Measurements from ENCODE around the gene GALK2.
A peak's percentile ranks its signal among the peaks of the same experiment; 100 is the strongest.

The GALK2 gene

GRCh38 chr15:49227602-49228001 lies 57.6 kb downstream of the GALK2 start:
- Histone ChIP-seq H2AK5ac (ENCODE audit: low read depth, low read length) (no peak overlapping the region), H3K9me3 (replicated peaks in 1 of 2; ENCODE audit: control insufficient read depth in 2 of 2, insufficient read depth in 1 of 2, low read depth in 1 of 2, low read length in 2 of 2) (peaks cover 3 to 7% of the 10 kb centered on the region in 2 donors), H4K91ac (ENCODE audit: low read depth, low read length, poor library complexity) (no peak overlapping the region), H4K8ac (ENCODE audit: low read depth, low read length) (no peak overlapping the region), H3K27me3 (ENCODE audit: control insufficient read depth in 3 of 3, insufficient read depth in 3 of 3, low read depth in 1 of 3, low read length in 3 of 3) (peaks cover 0 to 2% (median 0%) of the 10 kb centered on the region in 3 experiments), H3K18ac (ENCODE audit: low read length) (no peak overlapping the region), H3K4me3 (ENCODE audit: low read length in 2 of 2) (no peak overlapping the region), H2BK5ac (ENCODE audit: low read length) (no peak overlapping the region), H3K36me3 (replicated peaks in 1 of 2; ENCODE audit: control insufficient read depth in 2 of 2, insufficient read depth in 2 of 2, low read length in 2 of 2) (peaks cover 0 to 2% of the 10 kb centered on the region in 2 donors), H2AFZ (ENCODE audit: low read length) (no peak overlapping the region), H3K9ac (ENCODE audit: low read depth, low read length, poor library complexity) (no peak overlapping the region), H3K4ac (ENCODE audit: low read length) (no peak overlapping the region), H3K23ac (ENCODE audit: low read depth, low read length, poor library complexity) (no peak overlapping the region), H3K27ac (replicated peaks; ENCODE audit: low read length) (no peak overlapping the region), H2BK15ac (ENCODE audit: low read length) (no peak overlapping the region), H2BK12ac (ENCODE audit: low read length) (no peak overlapping the region), H3K4me2 (ENCODE audit: insufficient read depth, low read length, poor library complexity, severe bottlenecking) (no peak overlapping the region), H3K79me1 (ENCODE audit: low read depth, low read length) (no peaks in the 10 kb centered on the region), H2BK120ac (ENCODE audit: low read depth, low read length) (no peak overlapping the region), H3K14ac (ENCODE audit: low read length) (no peak overlapping the region), H3K4me1 (ENCODE audit: control insufficient read depth in 2 of 2, insufficient read depth in 1 of 2, low read depth in 1 of 2, low read length in 2 of 2) (peaks cover 0 to 4% of the 10 kb centered on the region in 2 donors)
- DNase-seq (ENCODE audit: low spot score), result no peak

DNA sequence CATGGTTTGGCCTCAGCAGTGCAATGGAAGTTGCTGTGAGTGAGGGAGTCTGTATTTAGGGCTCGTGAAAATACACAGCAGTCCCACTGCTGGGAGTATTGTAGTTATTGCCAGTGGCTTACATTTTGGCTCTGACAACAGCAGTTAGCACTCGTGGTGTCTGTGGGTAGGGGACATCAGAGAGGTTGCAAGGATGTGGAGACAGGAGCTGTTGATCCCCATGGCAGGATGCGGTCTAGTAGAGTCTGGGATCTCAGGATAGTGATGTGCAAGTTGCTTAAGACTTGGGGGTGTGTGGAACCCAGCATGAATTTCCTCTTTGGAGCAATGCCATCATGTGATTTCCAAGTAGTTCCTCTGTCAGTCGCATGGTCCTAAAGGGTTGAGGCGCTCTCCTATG lies 59.9 kb downstream of the GALK2 start:
- peaks cover 0 to 2% of the 10 kb centered on the region in 2 donors for H3K36me3 ChIP-seq (replicated peaks in 1 of 2; ENCODE audit: control insufficient read depth in 2 of 2, insufficient read depth in 2 of 2, low read length in 2 of 2)
- no peak overlapping the region for H3K14ac ChIP-seq (ENCODE audit: low read length)
- H3K4ac ChIP-seq (ENCODE audit: low read length), result no peak overlapping the region
- no peak overlapping the region for H2BK15ac ChIP-seq (ENCODE audit: low read length)
- peaks cover 3% of the 10 kb centered on the region in 2 donors for H3K9me3 ChIP-seq (replicated peaks in 1 of 2; ENCODE audit: control insufficient read depth in 2 of 2, insufficient read depth in 1 of 2, low read depth in 1 of 2, low read length in 2 of 2)
- H3K27ac ChIP-seq (replicated peaks; ENCODE audit: low read length), result no peak overlapping the region
- WGBS, 2 donors (ENCODE audit: extremely low coverage in 2 of 2, insufficient read length in 2 of 2, insufficient replicate concordance in 1 of 2), result no CpG with 5 or more reads among the region's 5 CpGs
- H3K79me1 ChIP-seq (ENCODE audit: low read depth, low read length), result no peaks in the 10 kb centered on the region
- H3K23ac ChIP-seq (ENCODE audit: low read depth, low read length, poor library complexity), result no peak overlapping the region
- H3K27me3 ChIP-seq (ENCODE audit: control insufficient read depth in 3 of 3, insufficient read depth in 3 of 3, low read depth in 1 of 3, low read length in 3 of 3), result peaks cover 0 to 2% (median 0%) of the 10 kb centered on the region in 3 experiments
- H3K4me3 ChIP-seq (ENCODE audit: low read length in 2 of 2), result no peak overlapping the region
- DNase-seq (ENCODE audit: low spot score), result no peak
- no peak overlapping the region for H3K18ac ChIP-seq (ENCODE audit: low read length)
- no peak overlapping the region for H2BK5ac ChIP-seq (ENCODE audit: low read length)
- H2AK5ac ChIP-seq (ENCODE audit: low read depth, low read length), result no peak overlapping the region
- H3K9ac ChIP-seq (ENCODE audit: low read depth, low read length, poor library complexity), result no peak overlapping the region
- no peak overlapping the region for H4K91ac ChIP-seq (ENCODE audit: low read depth, low read length, poor library complexity)
- no peak overlapping the region for H3K4me2 ChIP-seq (ENCODE audit: insufficient read depth, low read length, poor library complexity, severe bottlenecking)
- H3K4me1 ChIP-seq (ENCODE audit: control insufficient read depth in 2 of 2, insufficient read depth in 1 of 2, low read depth in 1 of 2, low read length in 2 of 2), result peaks cover 0 to 4% of the 10 kb centered on the region in 2 donors
- H2BK120ac ChIP-seq (ENCODE audit: low read depth, low read length), result no peak overlapping the region
- no peak overlapping the region for H4K8ac ChIP-seq (ENCODE audit: low read depth, low read length)
- H2AFZ ChIP-seq (ENCODE audit: low read length), result no peak overlapping the region
- H2BK12ac ChIP-seq (ENCODE audit: low read length), result no peak overlapping the region

- Histone ChIP-seq H3K27me3 (ENCODE audit: control insufficient read depth in 3 of 3, insufficient read depth in 3 of 3, low read depth in 1 of 3, low read length in 3 of 3) (no peaks in the 10 kb centered on the region), H3K9me3 (replicated peaks in 1 of 2; ENCODE audit: control insufficient read depth in 2 of 2, insufficient read depth in 1 of 2, low read depth in 1 of 2, low read length in 2 of 2) (peaks cover 3% of the 10 kb centered on the region in 2 donors), H2BK120ac (ENCODE audit: low read depth, low read length) (no peak overlapping the region), H3K79me1 (ENCODE audit: low read depth, low read length) (no peaks in the 10 kb centered on the region), H3K27ac (replicated peaks; ENCODE audit: low read length) (no peak overlapping the region), H3K23ac (ENCODE audit: low read depth, low read length, poor library complexity) (no peak overlapping the region), H3K18ac (ENCODE audit: low read length) (no peak overlapping the region), H2BK15ac (ENCODE audit: low read length) (no peak overlapping the region), H2BK12ac (ENCODE audit: low read length) (no peak overlapping the region), H4K91ac (ENCODE audit: low read depth, low read length, poor library complexity) (no peak overlapping the region), H3K4ac (ENCODE audit: low read length) (no peak overlapping the region), H3K4me1 (ENCODE audit: control insufficient read depth in 2 of 2, insufficient read depth in 1 of 2, low read depth in 1 of 2, low read length in 2 of 2) (no peaks in the 10 kb centered on the region), H2AFZ (ENCODE audit: low read length) (no peak overlapping the region), H3K36me3 (replicated peaks in 1 of 2; ENCODE audit: control insufficient read depth in 2 of 2, insufficient read depth in 2 of 2, low read length in 2 of 2) (peaks cover 0 to 2% of the 10 kb centered on the region in 2 donors), H3K14ac (ENCODE audit: low read length) (no peak overlapping the region), H2BK5ac (ENCODE audit: low read length) (no peak overlapping the region), H3K9ac (ENCODE audit: low read depth, low read length, poor library complexity) (no peak overlapping the region), H3K4me2 (ENCODE audit: insufficient read depth, low read length, poor library complexity, severe bottlenecking) (no peak overlapping the region), H4K8ac (ENCODE audit: low read depth, low read length) (no peak overlapping the region), H3K4me3 (ENCODE audit: low read length in 2 of 2) (no peak overlapping the region), H2AK5ac (ENCODE audit: low read depth, low read length) (no peak overlapping the region)
- WGBS, 2 donors (ENCODE audit: extremely low coverage in 2 of 2, insufficient read length in 2 of 2, insufficient replicate concordance in 1 of 2), result no CpG with 5 or more reads among the region's 2 CpGs
- no peak for DNase-seq (ENCODE audit: low spot score)
Measured at GRCh38 chr15:49232236-49232806, 62.3 kb downstream of the GALK2 start.

DNA sequence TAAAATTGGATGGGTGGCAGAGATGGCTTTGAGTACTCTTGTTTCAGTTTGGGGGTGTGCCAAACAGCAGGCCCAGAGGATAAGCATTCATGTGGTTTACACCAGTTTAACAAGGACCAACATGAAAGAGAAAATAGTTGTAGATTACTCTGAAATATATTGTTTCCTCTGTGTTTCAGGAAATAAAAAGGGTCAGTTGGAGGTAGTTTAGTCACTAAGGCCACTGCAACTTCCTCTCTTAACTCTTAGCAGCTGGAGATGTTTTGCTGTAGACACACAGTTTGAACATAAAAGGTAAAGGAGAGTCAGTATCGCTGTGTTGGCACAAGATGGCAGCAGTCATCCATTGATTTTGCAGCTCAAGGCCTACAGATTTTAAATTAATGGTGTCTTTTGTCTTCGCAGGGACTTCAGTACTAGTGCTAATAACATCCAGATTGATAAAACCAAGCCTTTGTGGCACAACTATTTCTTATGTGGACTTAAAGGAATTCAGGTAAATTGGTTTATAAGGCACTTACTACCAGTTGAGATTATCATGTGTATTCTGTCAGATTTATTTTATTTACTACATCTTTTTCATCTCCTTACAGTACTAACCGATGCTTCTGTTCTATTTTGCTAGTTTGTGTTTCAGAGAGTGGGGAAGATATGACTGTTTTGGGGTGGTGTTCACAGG lies 65.5 kb downstream of the GALK2 start:
- Histone ChIP-seq H3K14ac (ENCODE audit: low read length) (no peak overlapping the region), H4K8ac (ENCODE audit: low read depth, low read length) (no peak overlapping the region), H3K27ac (replicated peaks; ENCODE audit: low read length) (no peak overlapping the region), H3K4ac (ENCODE audit: low read length) (no peak overlapping the region), H3K9me3 (replicated peaks in 1 of 2; ENCODE audit: control insufficient read depth in 2 of 2, insufficient read depth in 1 of 2, low read depth in 1 of 2, low read length in 2 of 2) (no peaks in the 10 kb centered on the region), H3K4me1 (ENCODE audit: control insufficient read depth in 2 of 2, insufficient read depth in 1 of 2, low read depth in 1 of 2, low read length in 2 of 2) (no peaks in the 10 kb centered on the region), H3K4me2 (ENCODE audit: insufficient read depth, low read length, poor library complexity, severe bottlenecking) (no peak overlapping the region), H3K4me3 (ENCODE audit: low read length in 2 of 2) (no peak overlapping the region), H3K9ac (ENCODE audit: low read depth, low read length, poor library complexity) (no peak overlapping the region), H3K36me3 (replicated peaks in 1 of 2; ENCODE audit: control insufficient read depth in 2 of 2, insufficient read depth in 2 of 2, low read length in 2 of 2) (peaks cover 0 to 9% of the 10 kb centered on the region in 2 donors), H2AK5ac (ENCODE audit: low read depth, low read length) (no peak overlapping the region), H4K91ac (ENCODE audit: low read depth, low read length, poor library complexity) (no peak overlapping the region), H3K23ac (ENCODE audit: low read depth, low read length, poor library complexity) (no peak overlapping the region), H2BK15ac (ENCODE audit: low read length) (no peak overlapping the region), H2BK12ac (ENCODE audit: low read length) (no peak overlapping the region), H3K79me1 (ENCODE audit: low read depth, low read length) (no peaks in the 10 kb centered on the region), H3K27me3 (ENCODE audit: control insufficient read depth in 3 of 3, insufficient read depth in 3 of 3, low read depth in 1 of 3, low read length in 3 of 3) (no peaks in the 10 kb centered on the region), H2AFZ (ENCODE audit: low read length) (no peak overlapping the region), H2BK5ac (ENCODE audit: low read length) (no peak overlapping the region), H2BK120ac (ENCODE audit: low read depth, low read length) (no peak overlapping the region), H3K18ac (ENCODE audit: low read length) (no peak overlapping the region)
- DNase-seq (ENCODE audit: low spot score), result peak; percentile 57
- no CpG with 5 or more reads among the region's 3 CpGs for WGBS, 2 donors (ENCODE audit: extremely low coverage in 2 of 2, insufficient read length in 2 of 2, insufficient replicate concordance in 1 of 2)
